ENCODE measurements around the gene SUCLG2. TPM values are rescaled to one million over a fixed set of nuclear protein-coding genes. Genes with fewer than 3 reads are reported as not detected.

Gene SUCLG2
- total and polyA plus RNA-seq, 9 of the 15 experiments (the other 6 are each of a cell fraction or from before 2014, with no cell fraction given), result 10.1 to 41.4 (median 29.0) TPM

DNA sequence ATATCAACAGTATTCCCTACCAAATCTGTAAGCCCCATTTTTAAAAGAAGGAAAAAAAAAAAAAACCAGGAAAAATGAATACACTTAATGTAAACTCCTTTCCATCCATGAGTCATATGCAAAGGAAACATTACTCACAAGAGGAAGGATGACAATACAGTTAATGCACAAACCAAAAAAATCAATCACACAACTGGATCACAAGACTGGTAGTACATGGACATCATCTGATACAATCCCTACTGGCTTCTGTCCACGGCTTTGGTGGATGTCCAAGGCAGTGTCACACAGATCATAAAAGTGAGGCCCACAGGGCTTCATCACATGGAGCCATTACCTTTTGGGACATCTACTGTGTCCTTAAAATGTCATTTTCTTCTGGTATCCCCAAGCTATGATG lies 44.0 kb downstream of the SUCLG2 start:
- H3K4me3 ChIP-seq, result no peak overlapping the region
- no peak overlapping the region for H3K27ac ChIP-seq (ENCODE audit: extremely low read depth, low read depth, low read length)

More for the DNA sequence above, 44.0 kb downstream of the SUCLG2 start:
- ATAC-seq, result no peak
- H3K36me3 ChIP-seq (ENCODE audit: control insufficient read depth, insufficient read depth, low read length), result peaks cover 32% of the 10 kb centered on the region; the same call in 1 of the 3 replicates
- 100% methylated on average over 1 of the region's 1 CpG for WGBS (ENCODE audit: insufficient coverage, low coverage, missing lambda C conversion rate)
- no peaks in the 10 kb centered on the region for H3K9me3 ChIP-seq (replicated peaks; ENCODE audit: control insufficient read depth, insufficient read depth, low read depth, low read length)
- DNase-seq (ENCODE audit: extremely low read depth in 1 of 4, low spot score in 3 of 4), result no peak
- no peak overlapping the region for H2AFZ ChIP-seq (ENCODE audit: low read depth, low read length)
- no peaks in the 10 kb centered on the region for H4K20me1 ChIP-seq (replicated peaks; ENCODE audit: control insufficient read depth, insufficient read depth, low read length)
- no peak overlapping the region for H3K9ac ChIP-seq (ENCODE audit: insufficient read depth in 1 of 2, low read depth in 2 of 2, low read length in 2 of 2)
- in situ Hi-C loops (cut with MboI) (no loop called here), intact Hi-C loops (cut with micrococcal nuclease) (no loop called here)
- TF ChIP-seq CEBPB (tag; IDR thresholded peaks at IDR 0.05) (no peak), C11orf30 (IDR thresholded peaks at IDR 0.05; ENCODE audit: low read depth) (no peak), KDM2B (CRISPR knock-in tag; IDR thresholded peaks at IDR 0.05) (no peak), HDAC8 (tag; IDR thresholded peaks at IDR 0.05) (no peak), ADNP (tag; IDR thresholded peaks at IDR 0.05) (no peak), XRCC4 (IDR thresholded peaks at IDR 0.05; ENCODE audit: extremely low read depth, insufficient read depth, insufficient read length) (no peak), MTA3 (IDR thresholded peaks at IDR 0.05; ENCODE audit: borderline replicate concordance) (no peak), PRMT5 (CRISPR knock-in tag; IDR thresholded peaks at IDR 0.05) (no peak), PYGO2 (tag; IDR thresholded peaks at IDR 0.05) (no peak), TAF1 (IDR thresholded peaks at IDR 0.05; ENCODE audit: control insufficient read depth, extremely low read depth, insufficient read depth, low read length, severe bottlenecking) (no peak), PTTG1 (tag; IDR thresholded peaks at IDR 0.05; ENCODE audit: low read depth) (no peak), SLC30A9 (CRISPR knock-in tag; IDR thresholded peaks at IDR 0.05) (no peak), MIER1 (IDR thresholded peaks at IDR 0.05; ENCODE audit: low read depth) (no peak)
- TF ChIP-seq, protein P1, sequence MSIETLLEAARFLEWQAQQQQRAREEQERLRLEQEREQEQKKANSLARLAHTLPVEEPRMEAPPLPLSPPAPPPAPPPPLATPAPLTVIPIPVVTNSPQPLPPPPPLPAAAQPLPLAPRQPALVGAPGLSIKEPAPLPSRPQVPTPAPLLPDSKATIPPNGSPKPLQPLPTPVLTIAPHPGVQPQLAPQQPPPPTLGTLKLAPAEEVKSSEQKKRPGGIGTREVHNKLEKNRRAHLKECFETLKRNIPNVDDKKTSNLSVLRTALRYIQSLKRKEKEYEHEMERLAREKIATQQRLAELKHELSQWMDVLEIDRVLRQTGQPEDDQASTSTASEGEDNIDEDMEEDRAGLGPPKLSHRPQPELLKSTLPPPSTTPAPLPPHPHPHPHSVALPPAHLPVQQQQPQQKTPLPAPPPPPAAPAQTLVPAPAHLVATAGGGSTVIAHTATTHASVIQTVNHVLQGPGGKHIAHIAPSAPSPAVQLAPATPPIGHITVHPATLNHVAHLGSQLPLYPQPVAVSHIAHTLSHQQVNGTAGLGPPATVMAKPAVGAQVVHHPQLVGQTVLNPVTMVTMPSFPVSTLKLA (conservative IDR thresholded peaks at IDR 0.05), result no peak
- TF ChIP-seq, protein P2, sequence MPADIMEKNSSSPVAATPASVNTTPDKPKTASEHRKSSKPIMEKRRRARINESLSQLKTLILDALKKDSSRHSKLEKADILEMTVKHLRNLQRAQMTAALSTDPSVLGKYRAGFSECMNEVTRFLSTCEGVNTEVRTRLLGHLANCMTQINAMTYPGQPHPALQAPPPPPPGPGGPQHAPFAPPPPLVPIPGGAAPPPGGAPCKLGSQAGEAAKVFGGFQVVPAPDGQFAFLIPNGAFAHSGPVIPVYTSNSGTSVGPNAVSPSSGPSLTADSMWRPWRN (IDR thresholded peaks at IDR 0.05; ENCODE audit: low read depth), result no peak
- TF ChIP-seq, protein P3, sequence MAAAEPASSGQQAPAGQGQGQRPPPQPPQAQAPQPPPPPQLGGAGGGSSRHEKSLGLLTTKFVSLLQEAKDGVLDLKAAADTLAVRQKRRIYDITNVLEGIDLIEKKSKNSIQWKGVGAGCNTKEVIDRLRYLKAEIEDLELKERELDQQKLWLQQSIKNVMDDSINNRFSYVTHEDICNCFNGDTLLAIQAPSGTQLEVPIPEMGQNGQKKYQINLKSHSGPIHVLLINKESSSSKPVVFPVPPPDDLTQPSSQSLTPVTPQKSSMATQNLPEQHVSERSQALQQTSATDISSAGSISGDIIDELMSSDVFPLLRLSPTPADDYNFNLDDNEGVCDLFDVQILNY (CRISPR knock-in tag; IDR thresholded peaks at IDR 0.05), result no peak
- TF ChIP-seq, protein P4, sequence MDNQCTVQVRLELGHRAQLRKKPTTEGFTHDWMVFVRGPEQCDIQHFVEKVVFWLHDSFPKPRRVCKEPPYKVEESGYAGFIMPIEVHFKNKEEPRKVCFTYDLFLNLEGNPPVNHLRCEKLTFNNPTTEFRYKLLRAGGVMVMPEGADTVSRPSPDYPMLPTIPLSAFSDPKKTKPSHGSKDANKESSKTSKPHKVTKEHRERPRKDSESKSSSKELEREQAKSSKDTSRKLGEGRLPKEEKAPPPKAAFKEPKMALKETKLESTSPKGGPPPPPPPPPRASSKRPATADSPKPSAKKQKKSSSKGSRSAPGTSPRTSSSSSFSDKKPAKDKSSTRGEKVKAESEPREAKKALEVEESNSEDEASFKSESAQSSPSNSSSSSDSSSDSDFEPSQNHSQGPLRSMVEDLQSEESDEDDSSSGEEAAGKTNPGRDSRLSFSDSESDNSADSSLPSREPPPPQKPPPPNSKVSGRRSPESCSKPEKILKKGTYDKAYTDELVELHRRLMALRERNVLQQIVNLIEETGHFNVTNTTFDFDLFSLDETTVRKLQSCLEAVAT (IDR thresholded peaks at IDR 0.05), result no peak
- TF ChIP-seq, protein P5, sequence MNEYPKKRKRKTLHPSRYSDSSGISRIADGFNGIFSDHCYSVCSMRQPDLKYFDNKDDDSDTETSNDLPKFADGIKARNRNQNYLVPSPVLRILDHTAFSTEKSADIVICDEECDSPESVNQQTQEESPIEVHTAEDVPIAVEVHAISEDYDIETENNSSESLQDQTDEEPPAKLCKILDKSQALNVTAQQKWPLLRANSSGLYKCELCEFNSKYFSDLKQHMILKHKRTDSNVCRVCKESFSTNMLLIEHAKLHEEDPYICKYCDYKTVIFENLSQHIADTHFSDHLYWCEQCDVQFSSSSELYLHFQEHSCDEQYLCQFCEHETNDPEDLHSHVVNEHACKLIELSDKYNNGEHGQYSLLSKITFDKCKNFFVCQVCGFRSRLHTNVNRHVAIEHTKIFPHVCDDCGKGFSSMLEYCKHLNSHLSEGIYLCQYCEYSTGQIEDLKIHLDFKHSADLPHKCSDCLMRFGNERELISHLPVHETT (CRISPR knock-in tag; conservative IDR thresholded peaks at IDR 0.05 in 1 of 2, IDR thresholded peaks at IDR 0.05 in 1 of 2), result no peak
- no peak for FAIRE-seq
- H3K9me1 ChIP-seq (ENCODE audit: control insufficient read depth, insufficient read depth, low read length), result no peaks in the 10 kb centered on the region
- no peaks in the 10 kb centered on the region for H3K4me1 ChIP-seq (replicated peaks in 1 of 2; ENCODE audit: control insufficient read depth in 2 of 2, insufficient read depth in 2 of 2, low read length in 2 of 2)
- ChIA-PET CTCF (ENCODE audit: low intra/inter-chr PET ratio) (no interaction called here), POLR2A (no interaction called here)
- no peak overlapping the region for H3K4me2 ChIP-seq (ENCODE audit: insufficient read depth, low read length)
- no TSS peak for BruUV-seq (replicated peaks)
- no peaks in the 10 kb centered on the region for H3K79me2 ChIP-seq (ENCODE audit: control insufficient read depth, insufficient read depth, low read length)
- no peaks in the 10 kb centered on the region for H3K27me3 ChIP-seq (ENCODE audit: control insufficient read depth in 2 of 2, insufficient read depth in 2 of 2, low read length in 2 of 2)

Data from K562 (cell line).